Hepatocyte (in vitro differentiated cells): ENCODE results near the gene RUNX1.

Source experiments
- CTCF ChIP-seq: fragments of 200-600 bp; sonication (generic); IDR thresholded peaks from 2 replicates; pipeline ENCODE4 v1.5.1; 2016; ENCODE audit warnings: antibody characterized with exemption, mild to moderate bottlenecking; ENCODE audit not compliant: poor library complexity
- EZH2 ChIP-seq: fragments of 200-600 bp; sonication (generic); IDR thresholded peaks from 2 replicates; pipeline ENCODE4 v1.6.1; 2016; ENCODE audit warnings: antibody characterized with exemption, mild to moderate bottlenecking, borderline replicate concordance
- EZH2phosphoT487 ChIP-seq: fragments of 200-600 bp; sonication (generic); IDR thresholded peaks from one replicate; pipeline ENCODE4 v1.6.1; 2018; ENCODE audit warnings: antibody characterized with exemption, mild to moderate bottlenecking, low read depth, moderate library complexity; ENCODE audit not compliant: unreplicated experiment, severe bottlenecking

GRCh38 chr21:34790834-34791233, 258.3 kb downstream of the RUNX1 start:
- TF ChIP-seq CTCF (no peak), EZH2 (no peak), EZH2phosphoT487 (no peak)
